GM18517 (cell line): ENCODE measurements around the gene CTSA.
"Not testable (repeated sequence)": the region's sequence is repeated elsewhere in the genome, so short reads cannot be mapped to it uniquely, and the experiment has no call there.

Source experiments
- ATAC-seq: cut with Tn5 transposase; IDR thresholded peaks from one replicate; pipeline ENCODE4 v1.9.1; 2021; ENCODE audit warnings: mild to moderate bottlenecking, moderate library complexity; ENCODE audit not compliant: unreplicated experiment

Gene CTSA

GRCh38 chr20:45863543-45864470, 27.3 kb upstream of the CTSA start:
- no peak for ATAC-seq

- no peak for ATAC-seq
These were observed 24.7 kb upstream of the CTSA start for GRCh38 chr20:45866454-45866853.

GRCh38 chr20:45867136-45867818, 23.9 kb upstream of the CTSA start:
- ATAC-seq: no peak

GRCh38 chr20:45867819-45868176, 23.3 kb upstream of the CTSA start:
- ATAC-seq: no peak

GRCh38 chr20:45872626-45873025, 18.5 kb upstream of the CTSA start:
- no peak for ATAC-seq

GRCh38 chr20:45873409-45874103, 17.6 kb upstream of the CTSA start:
- no peak for ATAC-seq

- ATAC-seq: not testable (repeated sequence)
These were observed 17.0 kb upstream of the CTSA start for GRCh38 chr20:45874104-45874481.

GRCh38 chr20:45874576-45874975, 16.6 kb upstream of the CTSA start:
- no peak for ATAC-seq

GRCh38 chr20:45878076-45878761, 12.9 kb upstream of the CTSA start:
- ATAC-seq: no peak

- peak; percentile 98 for ATAC-seq
These were observed 9.9 kb upstream of the CTSA start, which contains the start of gene ZSWIM1 for GRCh38 chr20:45880988-45881788. Gene ZSWIM1 (plus strand): TSS chr20:45881227. CDS start chr20:45882593, 1,366 bp downstream.

- ATAC-seq: no peak
These were observed 8.6 kb upstream of the CTSA start for GRCh38 chr20:45882469-45883099.

GRCh38 chr20:45883100-45883469, 8.1 kb upstream of the CTSA start:
- no peak for ATAC-seq

- ATAC-seq: no peak
These were observed 4.4 kb upstream of the CTSA start for GRCh38 chr20:45886590-45887345.

- ATAC-seq: no peak
These were observed 3.8 kb upstream of the CTSA start, which contains the start of gene SPATA25 for GRCh38 chr20:45887346-45887715. Gene SPATA25 (minus strand): TSS chr20:45887622. CDS start chr20:45887590, 32 bp downstream.

- no peak for ATAC-seq
These were observed 2.5 kb upstream of the CTSA start for GRCh38 chr20:45888681-45889080.

- ATAC-seq: no peak
These were observed 804 bp upstream of the CTSA start for GRCh38 chr20:45890077-45890984.

- ATAC-seq: no peak
These were observed 1.1 kb downstream of the CTSA start for GRCh38 chr20:45892049-45892825.
